Middle frontal gyrus (tissue), 1 donor: ENCODE results near the gene SPOCK1.

ENCODE experiments used
- DNase-seq: peaks from one replicate; pipeline ENCODE4 v3.0.0-alpha.2; 2015; ENCODE audit warnings: low spot score; ENCODE audit errors: extremely low spot score

SPOCK1 gene

GRCh38 chr5:137365126-137365865, 133.8 kb downstream of the SPOCK1 start:
- no peak for DNase-seq

GRCh38 chr5:137361280-137361679, 137.8 kb downstream of the SPOCK1 start:
- DNase-seq: no peak

- DNase-seq: no peak
Observed at GRCh38 chr5:137360607-137361006, 138.5 kb downstream of the SPOCK1 start.

GRCh38 chr5:137359941-137360340, 139.2 kb downstream of the SPOCK1 start:
- DNase-seq: no peak

GRCh38 chr5:137357436-137357835, 141.7 kb downstream of the SPOCK1 start:
- DNase-seq: no peak

GRCh38 chr5:137356127-137356526, 143.0 kb downstream of the SPOCK1 start:
- DNase-seq: no peak

GRCh38 chr5:137355708-137356107, 143.4 kb downstream of the SPOCK1 start:
- DNase-seq: no peak

- no peak for DNase-seq
Observed at GRCh38 chr5:137352095-137352494, 147.0 kb downstream of the SPOCK1 start.

GRCh38 chr5:137350791-137351190, 148.3 kb downstream of the SPOCK1 start:
- DNase-seq: no peak

GRCh38 chr5:137348759-137349158, 150.4 kb downstream of the SPOCK1 start:
- no peak for DNase-seq

GRCh38 chr5:137347865-137348264, 151.3 kb downstream of the SPOCK1 start:
- no peak for DNase-seq

GRCh38 chr5:137346281-137346680, 152.8 kb downstream of the SPOCK1 start:
- DNase-seq: no peak

- DNase-seq: no peak
Observed at GRCh38 chr5:137345396-137345795, 153.7 kb downstream of the SPOCK1 start.

- DNase-seq: no peak
Observed at GRCh38 chr5:137344723-137345322, 154.3 kb downstream of the SPOCK1 start.

- DNase-seq: no peak
Observed at GRCh38 chr5:137344021-137344420, 155.1 kb downstream of the SPOCK1 start.

GRCh38 chr5:137342764-137343163, 156.4 kb downstream of the SPOCK1 start:
- no peak for DNase-seq

GRCh38 chr5:137341831-137342230, 157.3 kb downstream of the SPOCK1 start:
- DNase-seq: no peak

GRCh38 chr5:137340881-137341280, 158.2 kb downstream of the SPOCK1 start:
- no peak for DNase-seq

- DNase-seq: no peak
Observed at GRCh38 chr5:137336565-137337120, 162.5 kb downstream of the SPOCK1 start.

GRCh38 chr5:137336161-137336560, 163.0 kb downstream of the SPOCK1 start:
- no peak for DNase-seq

- no peak for DNase-seq
Observed at GRCh38 chr5:137335493-137335892, 163.6 kb downstream of the SPOCK1 start.

GRCh38 chr5:137333928-137334327, 165.2 kb downstream of the SPOCK1 start:
- DNase-seq: no peak

- no peak for DNase-seq
Observed at GRCh38 chr5:137333475-137333874, 165.7 kb downstream of the SPOCK1 start.
